ENCODE data around the gene SSU72. TPM values are rescaled to one million over a fixed set of nuclear protein-coding genes. Genes with fewer than 3 reads are reported as not detected.

SSU72 gene
- total RNA-seq, 4 donors from 2014 or later: 44.0 to 273 (median 78.4) TPM

GRCh38 chr1:1604374-1605033, 29.8 kb upstream of the SSU72 start:
- H3K36me3 ChIP-seq: no peaks in the 10 kb centered on the region
- no peak for TF ChIP-seq CTCF (IDR thresholded peaks at IDR 0.05)
- peaks cover 0 to 5% of the 10 kb centered on the region in 2 donors for H3K27me3 ChIP-seq
- H3K4me3 ChIP-seq: no peak overlapping the region
- peaks cover 0 to under 1% of the 10 kb centered on the region in 2 donors for H3K4me1 ChIP-seq
- DNase-seq: no peak
- H3K9me3 ChIP-seq: no peaks in the 10 kb centered on the region
- intact Hi-C loops (cut with DNase I; ENCODE audit: low total_unique reads): no loop called here
- H3K27ac ChIP-seq: no peak overlapping the region

DNA sequence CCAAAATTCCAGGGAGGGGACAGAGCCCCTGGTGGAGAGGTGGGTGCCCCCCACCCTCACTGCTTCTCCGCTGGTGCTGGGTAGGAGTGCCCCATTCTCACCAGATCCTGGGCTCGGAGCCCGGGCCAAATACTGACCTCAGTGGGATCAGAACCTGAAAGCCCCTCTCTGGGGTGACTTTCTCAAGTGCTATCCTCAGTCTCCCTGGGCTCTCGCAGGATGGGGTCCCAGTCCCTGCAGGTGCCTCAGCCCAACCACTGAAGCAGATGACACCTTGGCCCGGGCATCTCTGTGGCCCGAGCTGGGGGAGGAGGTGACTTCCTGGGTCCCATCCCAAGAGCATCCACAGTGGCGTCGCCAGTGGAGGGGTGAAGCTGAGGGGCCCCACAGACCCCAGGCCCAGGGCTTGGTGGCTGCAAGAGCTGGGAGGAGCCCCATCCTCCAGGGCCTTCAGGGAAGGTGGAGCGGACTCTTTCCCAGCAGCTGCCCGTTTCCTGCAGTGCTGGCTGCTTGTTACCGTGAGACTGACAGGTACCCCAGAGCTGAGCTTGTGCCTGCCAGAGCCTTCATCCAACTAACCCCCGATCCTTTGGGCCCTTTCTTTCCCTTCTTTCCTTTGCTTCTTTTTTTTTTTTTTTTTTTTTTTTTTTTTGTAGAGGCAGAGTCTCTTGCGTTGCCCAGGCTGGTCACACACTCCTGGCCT, 29.2 kb upstream of the SSU72 start:
- Histone ChIP-seq H3K9me3 (no peaks in the 10 kb centered on the region), H3K27me3 (peaks cover 0 to 5% of the 10 kb centered on the region in 2 donors), H3K27ac (no peak overlapping the region), H3K4me1 (peaks cover 0 to 4% of the 10 kb centered on the region in 2 donors), H3K36me3 (no peaks in the 10 kb centered on the region), H3K4me3 (no peak overlapping the region)
- no peak for DNase-seq
- intact Hi-C loops (cut with DNase I; ENCODE audit: low total_unique reads): no loop called here
- no peak for TF ChIP-seq CTCF (IDR thresholded peaks at IDR 0.05)
- TF ChIP-seq POLR2A (IDR thresholded peaks at IDR 0.05): no peak

GRCh38 chr1:1602968-1603506, 28.4 kb upstream of the SSU72 start:
- Histone ChIP-seq H3K4me1 (peaks cover 0 to 4% of the 10 kb centered on the region in 2 donors), H3K9me3 (no peaks in the 10 kb centered on the region), H3K27me3 (peaks cover 0 to 5% of the 10 kb centered on the region in 2 donors), H3K36me3 (no peaks in the 10 kb centered on the region), H3K27ac (no peak overlapping the region), H3K4me3 (no peak overlapping the region)
- intact Hi-C loops (cut with DNase I; ENCODE audit: low total_unique reads): no loop called here
- no peak for DNase-seq
- TF ChIP-seq CTCF (IDR thresholded peaks at IDR 0.05): no peak
- TF ChIP-seq POLR2A (IDR thresholded peaks at IDR 0.05): no peak

GRCh38 chr1:1602304-1602967, 27.8 kb upstream of the SSU72 start:
- Histone ChIP-seq H3K4me3 (no peak overlapping the region), H3K27me3 (peaks cover 0 to 5% of the 10 kb centered on the region in 2 donors), H3K27ac (no peak overlapping the region), H3K4me1 (peaks cover 0 to 4% of the 10 kb centered on the region in 2 donors), H3K36me3 (no peaks in the 10 kb centered on the region), H3K9me3 (no peaks in the 10 kb centered on the region)
- TF ChIP-seq POLR2A (IDR thresholded peaks at IDR 0.05): no peak
- TF ChIP-seq CTCF (IDR thresholded peaks at IDR 0.05): no peak
- DNase-seq: no peak
- intact Hi-C loops (cut with DNase I; ENCODE audit: low total_unique reads): no loop called here

All from uterus (tissue), 4 donors.